MM.1S (cell line): ENCODE measurements around the gene TRMT13.

Experiments
- CTCF ChIP-seq: fragments of 300-600 bp; sonication (generic); IDR thresholded peaks from 2 replicates; pipeline ENCODE4 v1.5.1; 2016; ENCODE audit warnings: antibody characterized with exemption, low read length, mixed read lengths
- EZH2phosphoT487 ChIP-seq: fragments of 300-600 bp; sonication (generic); IDR thresholded peaks from 2 replicates; pipeline ENCODE4 v1.6.1; 2018; ENCODE audit warnings: antibody characterized with exemption, low read length

GRCh38 chr1:100177295-100178041 lies 44.5 kb downstream of the TRMT13 start:
- TF ChIP-seq CTCF, result no peak
- TF ChIP-seq EZH2phosphoT487, result no peak
